HCT116 (cell line): Measurements from ENCODE around the gene HNF4A. TPM values are rescaled to one million over a fixed set of nuclear protein-coding genes. Genes with fewer than 3 reads are reported as not detected.

Experiments used
- ATAC-seq: fragments of 200-7000 bp; cut with Tn5 transposase; 2 replicates; pipeline ENCODE4 v1.9.1; 2020; ENCODE audit warnings: mild to moderate bottlenecking, moderate library complexity
- BruUV-seq: library from RNA; stranded (reverse); fragments of 400-500 nt; replicated peaks from 2 replicates; lab custom pipeline; 2021; lab: Mats Ljungman, UMichigan
- CTCF ChIA-PET: fragments of 300-600 bp; sonication (Branson Sonifier 250); formaldehyde crosslinking; loops from one replicate; lab custom pipeline; 2021; ENCODE audit warnings: antibody characterized with exemption; lab: Charles Lee
- POLR2A ChIA-PET: fragments of 300-600, 350-600 bp; sonication (Branson Sonifier 250); formaldehyde crosslinking; loops from one replicate; lab custom pipeline; 2021; ENCODE audit warnings: antibody characterized with exemption; lab: Charles Lee
- RAD21 ChIA-PET, 2 experiments: fragments of 300-600 bp; sonication (Branson Sonifier 250); formaldehyde crosslinking; loops; one replicate each; lab custom pipeline; 2023; ENCODE audit warnings: low total read pairs in 2 of 2; ENCODE audit not compliant: uncharacterized antibody in 2 of 2, unreplicated experiment in 2 of 2, low non-redundant PET in 1 of 2; lab: Charles Lee
- DNase-seq: peaks from one replicate; pipeline ENCODE4 v3.0.0-alpha.2; 2010; ENCODE audit warnings: low read depth, low spot score
- H2AFZ ChIP-seq: fragments of 200-600 bp; shearing (Covaris generic), sonication (generic); 2 replicates; pipeline ENCODE4 v1.6.1; 2017; ENCODE audit warnings: low read depth, mixed run types, mixed read lengths, antibody characterized with exemption, low read length; ENCODE audit not compliant: poor library complexity, severe bottlenecking
- H3K27ac ChIP-seq: 2 replicates; pipeline ENCODE4 v1.5.1; 2012; ENCODE audit warnings: low read depth, low read length
- H3K27me3 ChIP-seq: fragments of 200-600 bp; sonication (generic); 2 replicates; pipeline ENCODE4 v1.6.1; 2016; ENCODE audit warnings: mixed run types, low read length, mixed read lengths; ENCODE audit not compliant: insufficient read depth
- H3K36me3 ChIP-seq, 2 experiments: fragments of 200-500 bp in 1 of 2; fragments of 200-600 bp in 1 of 2; sonication (Bioruptor generic) in 1 of 2; sonication (generic) in 1 of 2; 2 replicates each; pipeline versions ENCODE4 v1.5.1 to v1.6.1; 2014 to 2016; ENCODE audit warnings: low read length in 2 of 2, inconsistent platforms in 1 of 2, mixed read lengths in 1 of 2, mixed run types in 1 of 2; ENCODE audit not compliant: insufficient read depth in 2 of 2, control insufficient read depth in 1 of 2
- H3K4me1 ChIP-seq, 2 experiments: fragments of 200-600 bp in 1 of 2; sonication (generic) in 1 of 2; 2 replicates each; pipeline versions ENCODE4 v1.5.1 to v1.6.1; 2012 to 2017; ENCODE audit warnings: low read length in 2 of 2, inconsistent platforms in 1 of 2, mild to moderate bottlenecking in 1 of 2, mixed read lengths in 1 of 2, mixed run types in 1 of 2, moderate library complexity in 1 of 2; ENCODE audit not compliant: insufficient read depth in 2 of 2, control insufficient read depth in 1 of 2
- H3K4me2 ChIP-seq: fragments of 200-600 bp; sonication (generic); 2 replicates; pipeline ENCODE4 v1.6.1; 2017; ENCODE audit warnings: mixed run types, low read length, mixed read lengths
- H3K4me3 ChIP-seq, 2 experiments: fragments of 200-600 bp in 1 of 2; sonication (generic) in 1 of 2; replicated peaks in 1 of 2; 2 replicates each; pipeline ENCODE4 v1.5.1; 2011 to 2016; ENCODE audit warnings: low read length in 2 of 2, control low read depth in 1 of 2, low read depth in 1 of 2, mild to moderate bottlenecking in 1 of 2, mixed read lengths in 1 of 2, mixed run types in 1 of 2
- H3K79me2 ChIP-seq: fragments of 200-600 bp; sonication (generic); 2 replicates; pipeline ENCODE4 v1.6.1; 2017; ENCODE audit warnings: mild to moderate bottlenecking, mixed run types, low read length, moderate library complexity, mixed read lengths; ENCODE audit not compliant: insufficient read depth
- H3K9ac ChIP-seq: fragments of 200-600 bp; sonication (generic); 2 replicates; pipeline ENCODE4 v1.6.1; 2016; ENCODE audit warnings: low read length, mixed read lengths
- H3K9me2 ChIP-seq: fragments of 200-600 bp; sonication (generic), shearing (Covaris generic); 2 replicates; pipeline ENCODE4 v1.6.1; 2017; ENCODE audit warnings: mixed run types, mild to moderate bottlenecking, moderate library complexity; ENCODE audit not compliant: insufficient read depth
- H3K9me3 ChIP-seq, 2 experiments: fragments of 200-500 bp in 1 of 2; fragments of 200-600 bp in 1 of 2; sonication (Bioruptor generic) in 1 of 2; sonication (generic) in 1 of 2; 2 replicates each; pipeline ENCODE4 v1.6.1; 2014 to 2017; ENCODE audit warnings: low read length in 2 of 2, mixed read lengths in 2 of 2, inconsistent platforms in 1 of 2, low read depth in 1 of 2, mild to moderate bottlenecking in 1 of 2, mixed run types in 1 of 2, moderate library complexity in 1 of 2; ENCODE audit not compliant: control insufficient read depth in 1 of 2, insufficient read depth in 1 of 2
- H4K20me1 ChIP-seq: fragments of 200-600 bp; sonication (generic), shearing (Covaris generic); 2 replicates; pipeline ENCODE4 v1.6.1; 2017; ENCODE audit warnings: mixed run types, mild to moderate bottlenecking, moderate library complexity; ENCODE audit not compliant: insufficient read depth
- CEBPB ChIP-seq: IDR thresholded peaks from 2 replicates; pipeline ENCODE4 v1.6.1; 2012; ENCODE audit warnings: low read depth
- EZH2 ChIP-seq: fragments of 200-600 bp; sonication (generic); IDR thresholded peaks from 2 replicates; pipeline ENCODE4 v1.6.1; 2017; ENCODE audit warnings: antibody characterized with exemption, mixed run types
- EZH2phosphoT487 ChIP-seq: fragments of 200-600 bp; IDR thresholded peaks from 2 replicates; pipeline ENCODE4 v1.6.1; 2018; ENCODE audit warnings: antibody characterized with exemption, borderline replicate concordance
- JUND ChIP-seq: IDR thresholded peaks from 2 replicates; pipeline ENCODE4 v1.6.1; 2012
- POLR2AphosphoS5 ChIP-seq: IDR thresholded peaks from 2 replicates; pipeline ENCODE4 v1.6.1; 2011; ENCODE audit warnings: mild to moderate bottlenecking, low read depth, low read length, moderate library complexity
- SIN3A ChIP-seq: IDR thresholded peaks from 2 replicates; pipeline ENCODE4 v1.6.1; 2012; ENCODE audit warnings: low read depth
- SRF ChIP-seq: IDR thresholded peaks from 2 replicates; pipeline ENCODE4 v1.6.1; 2012; ENCODE audit warnings: low read depth
- YY1 ChIP-seq: IDR thresholded peaks from 2 replicates; pipeline ENCODE4 v1.6.1; 2011; ENCODE audit warnings: low read length, low read depth, moderate library complexity, mild to moderate bottlenecking; ENCODE audit not compliant: insufficient replicate concordance; ENCODE audit errors: extremely low read depth
- ZNF274 ChIP-seq: fragments of 200-500 bp; sonication (Bioruptor generic); IDR thresholded peaks from 2 replicates; pipeline ENCODE4 v1.6.1; 2014; ENCODE audit warnings: mild to moderate bottlenecking, low read depth, low read length, inconsistent platforms
- intact Hi-C: fragments of 100-400 bp; cut with micrococcal nuclease; formaldehyde crosslinking; loops from 2 replicates; pipeline ENCODE4 v1.10.0; 2022
- total RNA-seq: library from RNA; stranded (reverse); gene quantifications from one replicate; pipeline ENCODE4 v1.2.1, GENCODE V29; 2021; ENCODE audit not compliant: unreplicated experiment
- TF ChIP-seq, protein P1 (sequence below): IDR thresholded peaks from 2 replicates; pipeline ENCODE4 v1.6.1; 2011; ENCODE audit warnings: mild to moderate bottlenecking, low read length, moderate library complexity; ENCODE audit not compliant: insufficient replicate concordance; ENCODE audit errors: extremely low read depth
- TF ChIP-seq, protein P2 (sequence below), 3 experiments: fragments of 200-600 bp in 1 of 3; sonication (generic) in 1 of 3; IDR thresholded peaks in 2 of 3; conservative IDR thresholded peaks in 1 of 3; 2 replicates each; pipeline ENCODE4 v1.5.1; 2012 to 2017; ENCODE audit warnings: low read depth in 2 of 3, low read length in 2 of 3, antibody characterized with exemption in 1 of 3, borderline replicate concordance in 1 of 3, control low read depth in 1 of 3, mild to moderate bottlenecking in 1 of 3, mixed read lengths in 1 of 3, mixed run types in 1 of 3, moderate library complexity in 1 of 3; ENCODE audit not compliant: insufficient read depth in 1 of 3
- TF ChIP-seq, protein P3 (sequence below): IDR thresholded peaks from 2 replicates; pipeline ENCODE4 v1.6.1; 2012; ENCODE audit warnings: low read depth

Gene HNF4A
- total RNA-seq, 1 experiment from 2014 or later, result 7.4 TPM

DNA sequence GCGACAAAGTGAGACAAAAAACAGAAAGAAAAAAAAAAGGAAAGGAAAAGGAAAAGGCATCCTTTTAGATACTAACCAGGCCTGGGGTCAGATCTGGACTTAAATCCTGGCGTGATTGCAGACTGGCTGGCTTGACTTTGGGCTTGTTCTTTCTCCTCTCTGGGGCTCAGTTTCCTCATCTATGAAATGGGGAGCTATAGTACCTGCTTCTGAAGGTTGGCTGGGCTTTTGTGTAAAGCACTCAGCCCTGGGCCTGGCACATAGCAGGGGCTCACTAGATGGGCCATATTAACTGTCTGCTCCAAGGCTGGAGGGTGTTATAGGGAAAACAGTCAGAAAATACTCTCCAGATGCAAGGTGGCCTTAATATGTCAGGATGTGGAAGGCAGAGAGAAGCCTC, 19.8 kb upstream of the HNF4A start:
- Histone ChIP-seq H4K20me1 (no peaks in the 10 kb centered on the region), H3K79me2 (no peaks in the 10 kb centered on the region), H3K4me3 (no peak overlapping the region), H3K9ac (no peak overlapping the region)
- ATAC-seq, result no peak
- ChIA-PET CTCF (no interaction called here), RAD21 (no interaction called here), POLR2A (no interaction called here)
- no TSS peak for BruUV-seq
- DNase-seq, result no peak
- TF ChIP-seq SIN3A (no peak), JUND (no peak), POLR2AphosphoS5 (no peak), EZH2 (no peak), YY1 (no peak), EZH2phosphoT487 (no peak), SRF (no peak), ZNF274 (no peak), CEBPB (no peak)
- TF ChIP-seq, protein P1, sequence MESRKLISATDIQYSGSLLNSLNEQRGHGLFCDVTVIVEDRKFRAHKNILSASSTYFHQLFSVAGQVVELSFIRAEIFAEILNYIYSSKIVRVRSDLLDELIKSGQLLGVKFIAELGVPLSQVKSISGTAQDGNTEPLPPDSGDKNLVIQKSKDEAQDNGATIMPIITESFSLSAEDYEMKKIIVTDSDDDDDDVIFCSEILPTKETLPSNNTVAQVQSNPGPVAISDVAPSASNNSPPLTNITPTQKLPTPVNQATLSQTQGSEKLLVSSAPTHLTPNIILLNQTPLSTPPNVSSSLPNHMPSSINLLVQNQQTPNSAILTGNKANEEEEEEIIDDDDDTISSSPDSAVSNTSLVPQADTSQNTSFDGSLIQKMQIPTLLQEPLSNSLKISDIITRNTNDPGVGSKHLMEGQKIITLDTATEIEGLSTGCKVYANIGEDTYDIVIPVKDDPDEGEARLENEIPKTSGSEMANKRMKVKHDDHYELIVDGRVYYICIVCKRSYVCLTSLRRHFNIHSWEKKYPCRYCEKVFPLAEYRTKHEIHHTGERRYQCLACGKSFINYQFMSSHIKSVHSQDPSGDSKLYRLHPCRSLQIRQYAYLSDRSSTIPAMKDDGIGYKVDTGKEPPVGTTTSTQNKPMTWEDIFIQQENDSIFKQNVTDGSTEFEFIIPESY, result no peak
- TF ChIP-seq, protein P2, sequence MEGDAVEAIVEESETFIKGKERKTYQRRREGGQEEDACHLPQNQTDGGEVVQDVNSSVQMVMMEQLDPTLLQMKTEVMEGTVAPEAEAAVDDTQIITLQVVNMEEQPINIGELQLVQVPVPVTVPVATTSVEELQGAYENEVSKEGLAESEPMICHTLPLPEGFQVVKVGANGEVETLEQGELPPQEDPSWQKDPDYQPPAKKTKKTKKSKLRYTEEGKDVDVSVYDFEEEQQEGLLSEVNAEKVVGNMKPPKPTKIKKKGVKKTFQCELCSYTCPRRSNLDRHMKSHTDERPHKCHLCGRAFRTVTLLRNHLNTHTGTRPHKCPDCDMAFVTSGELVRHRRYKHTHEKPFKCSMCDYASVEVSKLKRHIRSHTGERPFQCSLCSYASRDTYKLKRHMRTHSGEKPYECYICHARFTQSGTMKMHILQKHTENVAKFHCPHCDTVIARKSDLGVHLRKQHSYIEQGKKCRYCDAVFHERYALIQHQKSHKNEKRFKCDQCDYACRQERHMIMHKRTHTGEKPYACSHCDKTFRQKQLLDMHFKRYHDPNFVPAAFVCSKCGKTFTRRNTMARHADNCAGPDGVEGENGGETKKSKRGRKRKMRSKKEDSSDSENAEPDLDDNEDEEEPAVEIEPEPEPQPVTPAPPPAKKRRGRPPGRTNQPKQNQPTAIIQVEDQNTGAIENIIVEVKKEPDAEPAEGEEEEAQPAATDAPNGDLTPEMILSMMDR (IDR thresholded peaks at IDR 0.05 in 2 of 3, conservative IDR thresholded peaks at IDR 0.05 in 1 of 3; ENCODE audit: borderline replicate concordance in 1 of 3, insufficient read depth in 1 of 3, low read depth in 2 of 3, low read length in 2 of 3), result no peak
- TF ChIP-seq, protein P3, sequence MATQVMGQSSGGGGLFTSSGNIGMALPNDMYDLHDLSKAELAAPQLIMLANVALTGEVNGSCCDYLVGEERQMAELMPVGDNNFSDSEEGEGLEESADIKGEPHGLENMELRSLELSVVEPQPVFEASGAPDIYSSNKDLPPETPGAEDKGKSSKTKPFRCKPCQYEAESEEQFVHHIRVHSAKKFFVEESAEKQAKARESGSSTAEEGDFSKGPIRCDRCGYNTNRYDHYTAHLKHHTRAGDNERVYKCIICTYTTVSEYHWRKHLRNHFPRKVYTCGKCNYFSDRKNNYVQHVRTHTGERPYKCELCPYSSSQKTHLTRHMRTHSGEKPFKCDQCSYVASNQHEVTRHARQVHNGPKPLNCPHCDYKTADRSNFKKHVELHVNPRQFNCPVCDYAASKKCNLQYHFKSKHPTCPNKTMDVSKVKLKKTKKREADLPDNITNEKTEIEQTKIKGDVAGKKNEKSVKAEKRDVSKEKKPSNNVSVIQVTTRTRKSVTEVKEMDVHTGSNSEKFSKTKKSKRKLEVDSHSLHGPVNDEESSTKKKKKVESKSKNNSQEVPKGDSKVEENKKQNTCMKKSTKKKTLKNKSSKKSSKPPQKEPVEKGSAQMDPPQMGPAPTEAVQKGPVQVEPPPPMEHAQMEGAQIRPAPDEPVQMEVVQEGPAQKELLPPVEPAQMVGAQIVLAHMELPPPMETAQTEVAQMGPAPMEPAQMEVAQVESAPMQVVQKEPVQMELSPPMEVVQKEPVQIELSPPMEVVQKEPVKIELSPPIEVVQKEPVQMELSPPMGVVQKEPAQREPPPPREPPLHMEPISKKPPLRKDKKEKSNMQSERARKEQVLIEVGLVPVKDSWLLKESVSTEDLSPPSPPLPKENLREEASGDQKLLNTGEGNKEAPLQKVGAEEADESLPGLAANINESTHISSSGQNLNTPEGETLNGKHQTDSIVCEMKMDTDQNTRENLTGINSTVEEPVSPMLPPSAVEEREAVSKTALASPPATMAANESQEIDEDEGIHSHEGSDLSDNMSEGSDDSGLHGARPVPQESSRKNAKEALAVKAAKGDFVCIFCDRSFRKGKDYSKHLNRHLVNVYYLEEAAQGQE, result no peak
- TF ChIP-seq, all 23 proteins: peak for 0
- Histone ChIP-seq H3K36me3 (no peaks in the 10 kb centered on the region), H2AFZ (no peak overlapping the region), H3K4me2 (no peak overlapping the region), H3K27ac (no peak overlapping the region), H3K9me2 (no peaks in the 10 kb centered on the region), H3K27me3 (no peaks in the 10 kb centered on the region), H3K4me1 (no peaks in the 10 kb centered on the region), H3K9me3 (no peaks in the 10 kb centered on the region)
- intact Hi-C loops, result no loop called here
